Measurements from ENCODE around the gene SSTR5.
"Not testable (repeated sequence)": the region's sequence is repeated elsewhere in the genome, so short reads cannot be mapped to it uniquely, and the experiment has no call there.

The SSTR5 gene

GRCh38 chr16:1076801-1077576 is 4.4 kb downstream of the SSTR5 start:
- no peak for DNase-seq

DNA sequence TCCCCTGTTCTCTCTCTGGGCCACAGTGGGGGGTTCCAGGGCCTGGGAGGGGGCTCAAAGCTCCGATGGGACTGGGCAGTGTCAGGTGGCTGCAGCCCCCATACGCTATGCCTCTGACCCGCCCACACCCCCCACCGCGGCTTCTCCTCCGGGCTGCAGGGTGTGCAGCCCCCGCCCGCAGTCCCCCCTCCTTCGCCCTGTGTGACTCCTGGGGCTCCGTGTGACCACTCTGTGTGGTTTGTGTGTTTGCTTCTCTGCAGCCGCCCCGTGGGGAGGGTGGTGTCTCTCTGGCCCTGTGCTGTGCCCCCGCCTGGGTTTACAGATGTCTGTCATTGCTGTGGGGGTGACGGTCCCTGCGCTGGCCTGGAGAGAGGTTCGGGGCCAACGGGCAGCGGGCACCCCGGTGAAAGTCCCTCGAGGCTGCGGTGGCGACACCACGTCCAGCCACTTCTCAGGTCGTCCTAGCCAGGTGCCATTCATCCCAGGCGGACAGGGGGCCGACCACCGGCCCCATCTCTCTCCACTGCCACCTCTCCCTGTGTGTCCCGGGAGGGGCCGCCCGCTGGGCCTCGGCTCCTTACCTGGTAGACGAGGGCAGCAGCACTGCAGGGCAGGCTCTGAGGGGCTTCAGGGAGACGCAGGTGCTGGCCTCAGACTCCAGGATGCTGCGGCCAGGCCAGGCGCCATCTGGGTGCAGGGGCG is 5.5 kb downstream of the SSTR5 start:
- no peak for DNase-seq

DNA sequence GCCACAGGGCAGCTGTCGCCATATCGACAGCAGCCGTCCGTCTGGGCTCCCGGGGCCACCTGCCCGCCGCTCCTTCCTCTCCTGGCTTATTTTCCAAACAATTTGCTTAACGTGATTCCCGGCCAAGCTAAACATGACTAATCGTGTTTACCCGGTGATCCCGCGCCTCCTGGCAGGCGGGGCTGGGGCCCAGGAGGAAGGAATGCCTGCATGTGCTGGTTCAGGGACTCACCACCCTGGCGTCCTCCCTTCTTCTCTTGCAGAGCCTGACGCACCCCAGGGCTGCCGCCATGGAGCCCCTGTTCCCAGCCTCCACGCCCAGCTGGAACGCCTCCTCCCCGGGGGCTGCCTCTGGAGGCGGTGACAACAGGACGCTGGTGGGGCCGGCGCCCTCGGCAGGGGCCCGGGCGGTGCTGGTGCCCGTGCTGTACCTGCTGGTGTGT is 6.1 kb downstream of the SSTR5 start:
- DNase-seq = no peak

DNA sequence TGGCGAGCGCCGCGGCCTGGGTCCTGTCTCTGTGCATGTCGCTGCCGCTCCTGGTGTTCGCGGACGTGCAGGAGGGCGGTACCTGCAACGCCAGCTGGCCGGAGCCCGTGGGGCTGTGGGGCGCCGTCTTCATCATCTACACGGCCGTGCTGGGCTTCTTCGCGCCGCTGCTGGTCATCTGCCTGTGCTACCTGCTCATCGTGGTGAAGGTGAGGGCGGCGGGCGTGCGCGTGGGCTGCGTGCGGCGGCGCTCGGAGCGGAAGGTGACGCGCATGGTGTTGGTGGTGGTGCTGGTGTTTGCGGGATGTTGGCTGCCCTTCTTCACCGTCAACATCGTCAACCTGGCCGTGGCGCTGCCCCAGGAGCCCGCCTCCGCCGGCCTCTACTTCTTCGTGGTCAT is 6.8 kb downstream of the SSTR5 start:
- DNase-seq = no peak

DNA sequence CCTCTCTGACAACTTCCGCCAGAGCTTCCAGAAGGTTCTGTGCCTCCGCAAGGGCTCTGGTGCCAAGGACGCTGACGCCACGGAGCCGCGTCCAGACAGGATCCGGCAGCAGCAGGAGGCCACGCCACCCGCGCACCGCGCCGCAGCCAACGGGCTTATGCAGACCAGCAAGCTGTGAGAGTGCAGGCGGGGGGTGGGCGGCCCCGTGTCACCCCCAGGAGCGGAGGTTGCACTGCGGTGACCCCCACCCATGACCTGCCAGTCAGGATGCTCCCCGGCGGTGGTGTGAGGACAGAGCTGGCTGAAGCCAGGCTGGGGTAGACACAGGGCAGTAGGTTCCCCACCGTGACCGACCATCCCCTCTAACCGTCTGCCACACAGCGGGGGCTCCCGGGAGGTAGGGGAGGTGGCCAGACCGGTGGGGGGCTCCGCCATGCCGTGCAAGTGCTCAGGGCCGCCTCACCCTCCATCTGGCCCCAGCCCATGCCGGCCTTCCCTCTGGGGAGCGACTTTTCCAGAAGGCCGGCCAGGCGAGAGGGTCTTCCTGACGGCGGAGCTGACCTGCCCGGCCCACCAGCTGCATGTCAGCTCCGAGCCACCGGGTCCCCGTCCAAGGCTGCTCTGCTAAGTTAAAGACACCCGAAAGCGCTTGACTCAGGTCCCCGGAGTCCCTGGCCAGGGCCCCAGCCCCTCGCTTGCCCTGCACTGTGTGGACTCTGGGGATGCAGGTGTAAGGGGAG is 7.4 kb downstream of the SSTR5 start:
- no peak for DNase-seq

DNA sequence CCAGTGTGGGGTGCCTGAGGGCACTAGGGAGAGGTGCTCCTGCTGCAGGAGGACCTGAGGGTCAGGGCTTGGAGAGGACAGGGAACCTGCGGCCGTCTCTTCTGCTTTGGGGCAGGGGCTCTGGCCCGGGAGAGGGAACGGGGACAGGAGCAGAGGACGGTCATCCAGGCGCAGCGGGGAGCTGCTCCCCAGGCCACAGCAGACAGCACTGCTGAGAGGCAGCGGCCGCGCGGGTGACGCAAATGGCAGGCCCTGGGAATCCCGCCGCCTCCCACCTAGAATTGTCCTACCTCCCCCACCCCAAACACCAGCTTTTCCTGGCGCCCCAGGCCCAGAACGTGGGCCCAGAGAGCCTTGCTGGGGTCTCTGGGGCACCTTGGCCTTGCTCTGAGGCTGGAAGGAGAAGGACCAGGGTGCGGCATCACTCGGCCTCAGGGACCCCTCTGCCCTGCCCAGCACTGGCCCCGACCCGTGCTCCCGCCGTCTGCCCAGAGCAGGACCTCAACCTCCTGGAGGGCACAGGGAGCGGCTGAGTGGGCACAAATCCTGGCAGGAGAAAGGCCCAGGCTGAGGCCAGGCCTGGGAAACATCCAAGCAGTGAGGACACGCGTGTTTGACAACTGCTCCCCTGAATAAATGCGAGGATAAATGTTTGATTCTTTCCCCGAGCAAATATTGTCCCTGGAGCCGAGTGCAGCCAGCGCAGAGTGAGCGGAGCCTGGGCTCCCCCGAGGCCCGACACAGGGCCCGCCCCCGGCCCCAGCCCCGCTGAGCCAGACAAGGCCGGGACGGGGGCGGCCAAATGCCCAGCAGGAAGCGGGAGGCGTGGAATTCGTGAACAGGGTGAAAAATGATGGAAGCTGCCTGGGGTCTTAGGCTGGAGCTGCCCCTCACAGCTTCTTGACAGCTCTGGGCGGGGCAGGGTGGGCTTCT is 8.5 kb downstream of the SSTR5 start:
- DNase-seq = no peak

- no peak for DNase-seq
Observed at GRCh38 chr16:1081734-1082265, 9.3 kb downstream of the SSTR5 start.

DNA sequence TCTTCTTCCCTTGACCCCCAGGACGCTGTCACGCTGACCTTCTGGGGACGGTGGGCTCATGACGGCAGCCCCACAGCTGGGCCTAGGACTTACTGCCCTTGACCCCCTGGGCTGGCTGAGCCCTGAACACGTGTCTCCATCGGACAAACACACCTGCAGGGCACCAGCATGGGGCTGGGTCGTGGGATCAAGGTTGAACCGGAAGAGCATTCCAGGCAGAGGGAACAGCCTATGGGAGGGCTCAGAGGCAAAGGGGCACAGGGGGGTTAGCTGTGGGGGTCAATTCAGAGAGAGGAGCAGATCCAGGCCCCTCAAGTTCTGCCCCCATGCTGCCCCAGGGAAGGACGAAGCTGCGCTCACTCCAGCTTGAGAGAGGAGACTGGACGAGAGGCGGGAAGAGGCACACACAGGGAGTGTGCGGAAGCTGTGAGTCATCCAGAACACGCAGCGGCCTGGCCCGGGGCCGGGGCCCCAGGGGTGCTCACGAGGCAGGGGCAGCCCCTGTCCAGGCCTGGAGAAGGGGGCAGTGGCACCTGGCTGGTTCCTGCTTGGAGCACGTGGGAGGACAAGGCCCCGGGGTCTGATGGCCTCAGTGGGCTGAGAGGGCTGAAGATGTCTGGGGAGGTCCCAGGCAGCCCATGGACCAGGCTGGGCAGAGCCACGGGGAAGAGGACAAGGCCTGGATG is 9.9 kb downstream of the SSTR5 start:
- DNase-seq = no peak

DNA sequence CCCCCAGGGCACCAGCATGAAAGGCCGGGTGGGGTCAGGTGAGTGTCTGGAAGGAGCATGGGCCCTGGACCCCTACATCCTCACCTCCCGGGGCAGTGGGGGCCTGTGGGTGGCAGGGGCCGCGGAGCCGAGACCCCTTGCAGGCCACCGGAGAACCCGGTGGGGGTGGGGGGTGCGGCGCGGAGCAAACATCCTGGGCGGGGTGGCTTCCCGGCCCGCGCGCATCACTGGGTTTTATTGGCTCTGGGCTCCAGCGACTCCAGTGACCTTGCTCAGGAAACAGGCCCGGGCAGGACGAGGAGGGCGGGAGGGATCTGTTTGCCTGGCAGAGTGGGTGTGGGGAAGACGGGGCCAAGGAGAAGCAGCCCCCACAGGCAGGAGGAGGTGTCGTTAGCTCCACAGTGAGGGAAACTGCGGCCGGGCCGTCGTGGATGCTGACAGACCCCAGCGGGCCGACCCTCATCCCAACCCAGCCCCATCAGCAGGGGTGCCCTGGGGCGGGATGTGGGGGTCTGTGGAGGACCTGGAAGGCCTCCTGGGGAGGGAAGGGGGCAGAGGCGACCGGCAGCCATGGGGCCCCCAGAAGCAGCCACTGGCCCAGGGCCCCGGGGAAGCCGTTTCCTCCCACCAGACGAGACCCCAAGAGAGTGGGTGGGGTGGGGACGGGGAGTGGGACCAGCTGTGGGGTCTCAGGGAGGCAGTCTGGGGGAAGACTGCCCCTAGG is 10.6 kb downstream of the SSTR5 start:
- DNase-seq = no peak

GRCh38 chr16:1084971-1085370 is 12.4 kb downstream of the SSTR5 start:
- no peak for DNase-seq

DNA sequence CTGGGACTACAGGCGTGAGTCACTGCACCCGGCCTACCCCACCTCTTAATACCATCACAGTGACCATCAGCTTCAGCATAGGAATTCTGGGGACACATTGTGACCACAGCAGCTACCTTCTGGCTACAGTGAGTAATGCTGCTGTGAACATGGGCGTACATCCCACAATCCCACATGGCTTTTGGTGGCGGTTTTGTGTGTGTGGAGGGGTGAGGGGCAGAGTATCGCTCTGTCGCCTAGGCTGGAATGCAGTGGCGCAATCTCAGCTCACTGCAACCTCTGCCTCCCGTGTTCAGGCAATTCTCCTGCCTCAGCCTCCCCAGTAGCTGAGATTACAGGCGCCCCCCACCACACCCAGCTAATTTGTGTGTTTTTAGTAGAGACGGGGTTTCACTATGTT is 13.9 kb downstream of the SSTR5 start:
- DNase-seq = not testable (repeated sequence)

GRCh38 chr16:1088295-1089170 is 16.0 kb downstream of the SSTR5 start:
- DNase-seq = no peak

- no peak for DNase-seq
Observed at GRCh38 chr16:1089439-1089821, 16.9 kb downstream of the SSTR5 start.

DNA sequence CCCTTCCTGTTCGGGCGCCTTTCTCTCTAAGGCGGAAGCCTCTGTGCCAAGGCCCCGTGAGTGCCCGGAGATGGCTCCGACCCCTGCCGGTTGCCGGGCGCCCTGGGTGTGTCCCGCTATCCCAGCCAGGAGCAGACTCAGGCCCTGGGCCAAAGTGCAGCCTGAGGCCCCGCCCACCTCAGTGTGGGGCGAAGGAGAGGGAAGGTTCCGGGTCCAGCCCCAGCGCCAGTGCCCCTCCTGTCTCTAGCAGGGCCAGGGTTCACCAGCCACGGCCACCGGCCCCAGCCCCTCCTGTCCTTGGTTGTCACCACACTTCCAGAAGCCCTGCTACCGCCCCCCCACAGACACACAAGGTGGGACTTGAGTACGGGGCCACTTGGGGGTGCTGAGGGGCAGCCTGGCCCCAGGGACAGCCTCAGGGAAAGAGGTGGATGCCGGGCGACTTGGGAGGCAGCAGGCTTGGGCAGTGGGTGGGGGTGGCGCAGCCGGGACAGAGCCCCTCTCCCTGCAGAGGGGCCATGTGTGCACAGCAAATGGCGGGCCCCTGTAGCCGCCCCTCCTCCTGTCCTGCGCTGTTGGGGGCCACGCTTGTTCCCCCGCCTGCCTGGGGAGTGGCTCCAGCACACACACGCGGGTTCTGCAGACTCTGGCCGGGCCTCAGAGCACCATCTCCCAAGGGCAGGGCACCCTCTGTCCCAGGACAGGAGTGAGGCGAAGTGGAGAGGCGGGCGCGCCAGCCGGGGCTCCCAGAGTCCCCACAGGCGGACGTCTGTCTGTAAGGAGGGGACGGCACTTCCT is 17.5 kb downstream of the SSTR5 start:
- DNase-seq = peak; percentile 74

- DNase-seq = no peak
Observed at GRCh38 chr16:1090620-1091587, 18.4 kb downstream of the SSTR5 start.

DNA sequence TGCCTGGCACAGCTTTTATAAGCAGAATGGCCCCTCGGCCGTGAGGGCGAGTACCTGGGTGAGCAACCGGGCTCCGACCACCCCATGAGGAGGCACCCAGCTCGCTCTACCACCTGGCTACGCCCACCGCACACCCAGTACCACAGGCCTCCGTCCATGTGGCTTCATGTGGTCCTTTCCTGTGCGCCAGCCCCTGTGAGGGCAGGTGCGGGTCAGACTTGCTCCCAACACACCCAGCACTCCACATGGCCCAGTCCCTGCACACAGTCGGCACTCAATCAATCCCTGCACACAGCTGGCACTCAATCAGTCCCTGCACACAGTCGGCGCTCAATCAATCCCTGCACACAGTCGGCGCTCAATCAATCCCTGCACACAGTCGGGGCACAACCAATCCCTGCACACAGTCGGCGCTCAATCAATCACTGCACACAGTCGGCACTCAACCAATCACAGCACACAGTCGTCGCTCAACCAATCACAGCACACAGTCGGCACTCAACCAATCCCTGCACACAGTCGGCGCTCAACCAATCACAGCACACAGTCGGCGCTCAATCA is 19.5 kb downstream of the SSTR5 start:
- DNase-seq = no peak

DNA sequence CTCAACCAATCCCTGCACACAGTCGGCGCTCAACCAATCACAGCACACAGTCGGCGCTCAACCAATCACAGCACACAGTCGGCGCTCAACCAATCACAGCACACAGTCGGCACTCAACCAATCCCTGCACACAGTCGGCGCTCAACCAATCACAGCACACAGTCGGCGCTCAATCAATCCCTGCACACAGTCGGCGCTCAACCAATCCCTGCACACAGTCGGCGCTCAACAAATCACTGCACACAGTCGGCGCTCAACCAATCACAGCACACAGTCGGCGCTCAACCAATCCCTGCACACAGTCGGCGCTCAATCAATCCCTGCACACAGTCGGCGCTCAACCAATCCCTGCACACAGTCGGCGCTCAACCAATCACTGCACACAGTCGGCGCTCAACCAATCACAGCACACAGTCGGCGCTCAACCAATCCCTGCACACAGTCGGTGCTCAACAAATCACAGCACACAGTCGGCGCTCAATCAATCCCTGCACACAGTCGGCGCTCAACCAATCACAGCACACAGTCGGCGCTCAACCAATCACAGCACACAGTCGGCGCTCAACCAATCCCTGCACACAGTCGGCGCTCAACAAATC is 20.2 kb downstream of the SSTR5 start:
- not testable (repeated sequence) for DNase-seq

Measured in femur (tissue), 1 donor.